HepG2 (cell line): ENCODE results near the gene GRIN3B. TPM values are rescaled to one million over a fixed set of nuclear protein-coding genes. Genes with fewer than 3 reads are reported as not detected.
A peak's percentile ranks its signal among the peaks of the same experiment; 100 is the strongest.

Source experiments
- ATF7-NPFF ChIP-seq: sonication (generic); formaldehyde crosslinking; IDR thresholded peaks from 2 replicates; pipeline ENCODE4 v1.8.1; 2023; ENCODE audit warnings: mild to moderate bottlenecking, low read depth, missing genetic modification reagents, moderate library complexity
- ATM ChIP-seq: fragments of 450-650 bp; IDR thresholded peaks from 2 replicates; pipeline ENCODE4 v1.7.1; 2017; ENCODE audit warnings: mild to moderate bottlenecking, borderline replicate concordance
- GTF3A ChIP-seq: sonication (generic); formaldehyde crosslinking; conservative IDR thresholded peaks from 2 replicates; pipeline ENCODE4 v1.4.0; 2020; ENCODE audit warnings: mild to moderate bottlenecking, missing genetic modification reagents
- HOXA3 ChIP-seq: sonication (generic); formaldehyde crosslinking; IDR thresholded peaks from 2 replicates; pipeline ENCODE4 v1.5.0; 2020; ENCODE audit warnings: missing genetic modification reagents
- MIXL1 ChIP-seq: IDR thresholded peaks from 2 replicates; pipeline ENCODE4 v1.6.1; 2016
- POGZ ChIP-seq: sonication (generic); formaldehyde crosslinking; IDR thresholded peaks from 2 replicates; pipeline ENCODE4 v1.4.0; 2020; ENCODE audit warnings: mild to moderate bottlenecking, missing genetic modification reagents
- SALL1 ChIP-seq: sonication (generic); formaldehyde crosslinking; IDR thresholded peaks from 2 replicates; pipeline ENCODE4 v1.8.0; 2022; ENCODE audit warnings: mild to moderate bottlenecking, missing genetic modification reagents
- SMC3 ChIP-seq: IDR thresholded peaks from 2 replicates; pipeline ENCODE4 v1.6.1; 2011; ENCODE audit warnings: low read length, improper control_type of control experiment
- TAF1 ChIP-seq: sonication (generic); formaldehyde crosslinking; IDR thresholded peaks from 2 replicates; pipeline ENCODE4 v1.4.0; 2020; ENCODE audit warnings: missing genetic modification reagents
- TBX2 ChIP-seq: sonication (generic); formaldehyde crosslinking; IDR thresholded peaks from 2 replicates; pipeline ENCODE4 v1.5.0; 2020; ENCODE audit warnings: missing genetic modification reagents, mild to moderate bottlenecking, borderline replicate concordance
- TRIM22 ChIP-seq: fragments of 450-650 bp; IDR thresholded peaks from 2 replicates; pipeline ENCODE4 v1.6.1; 2017
- TSC22D2 ChIP-seq: sonication (generic); formaldehyde crosslinking; IDR thresholded peaks from 2 replicates; pipeline ENCODE4 v1.5.1; 2020; ENCODE audit warnings: missing genetic modification reagents, mild to moderate bottlenecking, borderline replicate concordance
- ZBTB7B ChIP-seq: sonication (generic); formaldehyde crosslinking; IDR thresholded peaks from 2 replicates; pipeline ENCODE4 v1.4.0; 2020; ENCODE audit warnings: missing genetic modification reagents
- ZFP91 ChIP-seq: sonication (generic); formaldehyde crosslinking; IDR thresholded peaks from 2 replicates; pipeline ENCODE4 v1.9.0; 2022; ENCODE audit warnings: missing genetic modification reagents, mild to moderate bottlenecking, borderline replicate concordance
- ZNF407 ChIP-seq: sonication (generic); formaldehyde crosslinking; IDR thresholded peaks from one replicate; pipeline ENCODE4 v1.5.1; 2020; ENCODE audit warnings: mild to moderate bottlenecking, missing genetic modification reagents; ENCODE audit errors: not compliant biosample characterization
- ZNF503 ChIP-seq: sonication (generic); formaldehyde crosslinking; IDR thresholded peaks from 2 replicates; pipeline ENCODE4 v1.4.0; 2020; ENCODE audit warnings: missing genetic modification reagents
- ZNF878 ChIP-seq: sonication (generic); formaldehyde crosslinking; IDR thresholded peaks from 2 replicates; pipeline ENCODE4 v1.8.1; 2023; ENCODE audit warnings: mild to moderate bottlenecking, missing genetic modification reagents, moderate library complexity
- polyA plus RNA-seq, 8 experiments: library from polyadenylated mRNA; depleted of rRNA in 3 of 8; stranded (reverse) in 7 of 8; unstranded in 1 of 8; fragments of >200 nt; fragmentation: Illumina TruSeq in 4 of 8; extraction: Trizol in 4 of 8; gene quantifications; 2 replicates each; pipeline versions ENCODE4 v1.2.1 to v1.2.3, GENCODE V29; 2011 to 2016; ENCODE audit warnings: low read depth in 4 of 8, missing spikeins in 1 of 8, mixed read lengths in 1 of 8; ENCODE audit not compliant: insufficient read depth in 1 of 8
- total RNA-seq, 5 experiments: library from RNA; depleted of rRNA; stranded (reverse); fragments of >200 nt; fragmentation: Illumina TruSeq; extraction: Trizol; gene quantifications; 2 replicates each; pipeline ENCODE4 v1.2.3, GENCODE V29; 2016; ENCODE audit warnings: low read depth in 1 of 5

Gene GRIN3B
- total and polyA plus RNA-seq, 2 of the 13 experiments (the other 11 are each of a cell fraction or from before 2014, with no cell fraction given): 0.07 to 0.20 TPM

- TF ChIP-seq HOXA3 (CRISPR knock-in tag): peak; percentile 87
- TF ChIP-seq SALL1 (CRISPR knock-in tag): peak; percentile 82
- TF ChIP-seq ZBTB7B (CRISPR knock-in tag): peak; percentile 100
- TF ChIP-seq ATM: no peak
- peak; percentile 99 for TF ChIP-seq ZNF503 (CRISPR knock-in tag)
- TF ChIP-seq ATF7-NPFF: no peak
- peak; percentile 95 for TF ChIP-seq TBX2 (CRISPR knock-in tag)
- TF ChIP-seq TAF1 (CRISPR knock-in tag): peak; percentile 39; the same call in 1 of the 2 replicates
- peak; percentile 92 for TF ChIP-seq ZFP91 (CRISPR knock-in tag)
- peak; percentile 38; the same call in 1 of the 2 replicates for TF ChIP-seq SMC3
- TF ChIP-seq ZNF878 (CRISPR knock-in tag): peak; percentile 53; the same call in 1 of the 2 replicates
- TF ChIP-seq TSC22D2: no peak
- TF ChIP-seq POGZ (CRISPR knock-in tag): peak; percentile 77
- no peak for TF ChIP-seq GTF3A (CRISPR knock-in tag)
- TF ChIP-seq TRIM22: no peak
- TF ChIP-seq ZNF407 (CRISPR knock-in tag): peak; percentile 26
- TF ChIP-seq MIXL1: peak; percentile 51; the same call in 1 of the 2 replicates
These were observed 47.4 kb upstream of the GRIN3B start (continued) for GRCh38 chr19:952680-953444.
